NCI-H1105 treated with DMSO at 0.1 percent for 48 hours (cell line): ENCODE data around the gene VWF.
"Not testable (repeated sequence)": the region's sequence is repeated elsewhere in the genome, so short reads cannot be mapped to it uniquely, and the experiment has no call there.

ENCODE experiments used
- DNase-seq: peaks from one replicate; lab custom pipeline; 2025; lab: John Stamatoyannopoulos, UW

The VWF gene

GRCh38 chr12:6124411-6125309 lies at the start of gene VWF:
TSS of gene VWF (minus strand) at chr12:6124670. CDS start at chr12:6123196, 1,474 bp downstream.
- DNase-seq: peak; percentile 13

DNA sequence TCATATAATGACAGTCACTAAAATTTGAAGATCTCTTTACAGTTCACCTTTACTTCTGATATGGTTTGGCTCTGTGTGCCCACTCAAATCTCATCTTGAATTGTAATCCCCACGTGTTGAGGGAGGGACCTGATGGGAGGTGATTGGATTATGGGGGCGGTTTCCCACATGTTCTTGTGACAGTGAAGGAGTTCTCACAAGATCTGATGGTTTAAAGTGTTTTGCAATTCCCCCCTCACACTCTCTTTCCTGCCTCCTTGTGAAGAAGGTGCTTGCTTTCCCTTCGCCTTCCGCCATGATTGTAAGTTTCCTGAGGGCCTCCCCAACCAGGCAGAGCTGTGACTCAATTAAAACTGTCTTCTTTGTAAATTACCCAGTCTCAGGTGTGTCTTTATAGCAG lies 48.4 kb upstream of the VWF start:
- DNase-seq: no peak

- no peak for DNase-seq
Measured at GRCh38 chr12:6172086-6172485, 47.6 kb upstream of the VWF start.

DNA sequence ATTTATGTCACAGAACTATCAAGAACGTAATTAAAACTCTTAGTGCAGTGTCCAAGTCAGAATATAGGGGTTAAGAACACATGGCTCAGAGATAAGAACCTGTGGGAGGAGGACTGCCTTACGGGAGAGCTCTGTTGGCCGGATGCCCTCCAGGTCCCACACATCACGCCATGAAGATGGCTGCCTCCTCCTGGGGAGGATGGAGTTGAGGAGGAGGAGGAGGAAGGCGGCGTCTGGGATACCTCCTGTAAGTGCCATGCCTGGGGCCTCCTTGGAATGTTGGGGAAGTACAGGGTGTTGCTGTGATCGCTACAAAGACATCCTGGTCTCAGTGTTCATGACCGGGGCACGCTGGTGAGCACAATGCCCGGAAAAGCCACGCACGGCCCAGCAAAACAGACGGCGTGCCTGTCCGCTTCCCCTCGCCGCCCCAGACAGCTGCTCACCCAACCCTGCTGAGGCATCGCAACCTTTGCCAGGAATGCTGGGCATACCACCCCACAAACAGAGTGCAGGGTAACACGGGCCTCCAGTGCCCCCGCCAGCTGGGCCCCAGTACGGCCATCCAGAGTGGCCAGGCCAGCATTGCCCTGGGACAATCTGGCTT lies 47.0 kb upstream of the VWF start:
- DNase-seq: no peak

DNA sequence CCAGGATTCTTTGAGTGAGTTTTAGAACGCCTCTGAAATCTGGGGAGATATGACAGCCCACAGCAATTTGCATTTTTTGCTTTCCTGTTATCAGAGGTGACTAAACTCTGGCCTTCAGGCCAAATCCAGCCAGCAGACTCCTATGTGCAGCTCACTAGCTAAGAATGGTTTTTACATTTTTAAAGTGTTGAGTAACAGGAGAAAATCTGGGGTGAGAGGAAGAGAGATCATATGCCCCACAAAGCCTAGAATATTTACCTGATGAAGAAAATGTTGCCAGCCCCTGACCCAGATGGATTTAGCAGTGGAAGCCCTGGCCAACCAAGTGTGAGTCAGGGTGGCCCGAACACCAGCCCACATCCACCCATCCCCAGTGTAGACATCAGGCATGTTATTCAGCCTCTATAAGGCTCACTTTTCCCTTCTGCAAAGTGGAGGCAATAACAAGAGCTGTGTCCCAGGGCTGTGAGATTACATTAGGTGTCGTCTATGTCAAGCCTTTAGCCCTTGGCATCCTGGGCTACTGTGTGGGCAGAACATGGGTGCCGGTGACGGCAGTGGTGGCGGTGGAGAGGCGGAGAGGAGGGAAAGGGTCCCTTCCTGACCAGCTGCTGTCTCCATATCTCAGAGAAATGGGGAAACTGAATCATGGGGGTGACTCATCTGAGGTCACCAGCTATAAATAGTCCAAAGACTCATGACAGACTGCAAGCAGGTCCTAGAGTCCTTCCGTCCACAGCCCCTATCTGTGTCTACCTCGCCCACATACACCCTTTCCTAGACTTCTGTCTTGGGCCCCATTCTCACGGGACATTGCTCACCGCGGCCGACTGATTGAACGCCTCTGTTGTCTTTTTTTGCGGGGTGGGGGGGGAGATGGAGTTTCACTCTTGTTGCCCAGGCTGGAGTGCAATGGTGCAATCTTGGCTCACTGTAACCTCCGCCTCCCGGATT lies 43.1 kb upstream of the VWF start:
- DNase-seq: no peak

DNA sequence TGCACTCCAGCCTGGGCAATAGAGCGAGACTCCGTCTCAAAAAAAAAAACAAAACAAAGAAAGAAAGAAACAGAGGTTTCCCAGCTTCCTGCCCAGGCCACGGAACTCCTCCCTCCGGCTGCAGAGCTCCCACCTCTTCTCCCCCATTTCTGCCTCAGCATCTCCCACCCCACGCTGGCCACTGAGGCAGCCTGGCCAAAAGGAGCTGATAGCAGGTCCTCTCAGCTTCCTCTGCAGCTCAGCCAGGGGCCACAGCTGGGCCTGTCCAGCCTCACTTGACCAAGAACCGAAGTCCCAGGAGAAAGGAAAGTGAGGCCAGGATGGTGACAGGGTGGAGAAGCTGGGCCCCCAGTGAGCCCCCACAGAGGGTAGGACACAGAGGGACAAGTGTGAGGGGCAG lies 42.3 kb upstream of the VWF start:
- no peak for DNase-seq

DNA sequence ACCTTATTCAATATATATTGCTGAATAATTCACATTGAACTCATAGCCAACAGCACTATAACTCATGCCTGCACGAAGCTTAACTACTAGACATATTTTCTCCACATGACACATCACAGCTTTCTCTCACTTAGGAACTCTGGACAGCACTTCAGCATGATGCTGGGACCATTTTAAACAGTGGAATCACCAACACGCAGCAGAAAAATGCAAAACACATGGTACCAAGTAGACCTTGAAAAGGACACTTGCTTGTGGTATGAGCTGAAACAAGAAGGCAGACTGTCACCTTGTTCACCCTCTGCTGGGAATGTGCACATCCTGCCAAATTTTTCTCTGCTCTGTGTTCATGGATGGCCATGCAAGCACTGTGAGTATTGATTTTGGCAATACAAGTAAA lies 40.9 kb upstream of the VWF start:
- DNase-seq: no peak

- DNase-seq: no peak
Measured at GRCh38 chr12:6163416-6164060, 39.1 kb upstream of the VWF start.

DNA sequence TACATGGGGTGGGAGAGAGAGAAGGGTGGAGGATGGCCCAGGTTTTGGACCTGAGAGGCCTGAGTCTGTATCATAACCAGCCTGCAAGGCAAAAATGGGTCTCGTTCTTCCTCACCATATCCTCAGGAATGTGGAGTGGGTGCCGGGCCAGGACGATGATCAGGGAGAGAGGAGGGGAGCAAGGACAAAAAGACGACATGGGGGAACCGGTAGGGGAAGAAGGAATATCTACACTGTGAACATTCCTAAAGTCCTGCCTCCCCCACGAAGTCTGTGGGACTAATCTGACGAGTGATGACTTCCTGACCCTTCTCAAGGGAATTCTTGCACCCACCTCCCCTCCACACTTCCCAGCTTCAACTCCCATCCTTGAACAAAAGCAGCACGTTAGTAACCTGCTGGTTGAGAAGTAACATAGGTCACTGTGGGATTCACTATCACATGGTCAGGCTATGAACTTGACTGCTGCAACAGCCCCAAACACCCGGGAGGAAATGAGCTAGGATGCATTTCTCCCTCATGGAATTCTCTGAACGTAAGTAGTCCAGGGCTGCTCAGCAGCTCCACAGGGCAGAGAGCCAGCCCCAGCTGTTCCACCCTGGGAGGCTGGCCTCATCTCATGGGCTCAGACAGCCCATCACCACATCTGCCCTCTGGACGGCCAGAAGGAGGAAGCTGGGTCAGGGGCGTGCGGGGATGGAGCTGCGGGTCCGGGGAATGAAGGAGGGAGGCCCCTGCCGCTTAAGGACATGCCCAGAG lies 36.8 kb upstream of the VWF start:
- no peak for DNase-seq

DNA sequence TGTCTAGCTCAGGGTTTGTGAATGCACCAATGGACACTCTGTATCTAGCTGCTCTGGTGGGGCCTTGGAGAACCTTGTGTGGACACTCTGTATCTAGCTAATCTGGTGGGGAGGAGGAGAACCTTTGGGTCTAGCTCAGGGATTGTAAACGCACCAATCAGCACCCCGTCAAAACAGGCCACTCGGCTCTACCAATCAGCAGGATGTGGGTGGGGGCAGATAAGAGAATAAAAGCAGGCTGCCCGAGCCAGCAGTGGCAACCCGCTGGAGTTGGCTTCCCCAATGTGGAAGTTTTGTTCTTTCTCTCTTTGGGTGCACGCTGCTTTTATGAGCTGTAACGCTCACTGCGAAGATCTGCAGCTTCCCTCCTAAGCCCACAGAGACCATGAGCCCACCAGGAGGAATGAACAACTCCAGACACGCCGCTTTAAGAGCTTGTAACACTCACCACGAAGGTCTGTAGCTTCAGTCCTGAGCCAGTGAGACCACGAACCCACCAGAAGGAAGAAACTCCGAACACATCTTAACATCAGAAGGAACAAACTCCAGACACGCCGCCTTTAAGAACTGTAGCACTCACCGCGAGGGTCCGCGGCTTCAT lies 35.7 kb upstream of the VWF start:
- not testable (repeated sequence) for DNase-seq

GRCh38 chr12:6159166-6160011 lies 34.9 kb upstream of the VWF start:
- DNase-seq: not testable (repeated sequence)

DNA sequence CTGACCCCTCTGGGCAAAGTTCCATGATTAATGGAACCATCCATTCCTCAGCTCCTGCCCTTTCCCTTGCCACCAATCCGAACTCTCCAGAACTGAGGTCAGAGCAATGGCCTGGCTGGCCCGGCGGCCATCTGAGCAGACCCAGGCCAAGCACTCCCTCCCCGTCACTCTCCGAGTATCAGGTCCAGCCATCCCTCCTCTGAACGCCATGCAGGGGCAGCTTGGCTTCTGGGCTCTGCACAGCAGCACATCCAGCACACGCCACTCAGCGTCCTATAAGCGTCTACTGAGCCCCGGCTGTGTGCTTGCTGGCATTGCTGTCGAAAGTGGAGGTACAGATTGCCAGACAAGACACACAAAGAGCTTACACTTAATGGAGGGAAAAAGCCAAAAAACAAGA lies 34.3 kb upstream of the VWF start:
- DNase-seq: no peak

DNA sequence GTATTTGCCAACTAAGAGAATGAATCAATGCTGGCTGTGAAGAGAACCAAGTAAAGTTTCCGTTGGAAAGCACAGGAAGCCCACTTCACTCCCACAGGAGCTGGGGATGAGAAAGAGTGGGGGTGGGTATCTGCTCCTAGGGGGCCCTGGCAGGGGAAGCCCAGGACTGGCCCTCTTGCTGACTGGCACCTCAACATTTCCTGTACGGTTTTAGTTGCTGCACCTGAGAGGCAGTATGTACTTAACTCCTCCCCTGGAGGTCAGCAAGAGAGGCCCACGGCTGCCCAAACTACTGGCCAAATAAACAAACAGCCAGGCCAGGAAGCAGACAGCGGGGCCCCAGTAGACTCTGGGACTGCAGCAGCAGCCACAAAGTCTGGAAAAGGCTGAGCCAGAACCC lies 33.8 kb upstream of the VWF start:
- no peak for DNase-seq

GRCh38 chr12:6157482-6157881 lies 33.0 kb upstream of the VWF start:
- DNase-seq: no peak

DNA sequence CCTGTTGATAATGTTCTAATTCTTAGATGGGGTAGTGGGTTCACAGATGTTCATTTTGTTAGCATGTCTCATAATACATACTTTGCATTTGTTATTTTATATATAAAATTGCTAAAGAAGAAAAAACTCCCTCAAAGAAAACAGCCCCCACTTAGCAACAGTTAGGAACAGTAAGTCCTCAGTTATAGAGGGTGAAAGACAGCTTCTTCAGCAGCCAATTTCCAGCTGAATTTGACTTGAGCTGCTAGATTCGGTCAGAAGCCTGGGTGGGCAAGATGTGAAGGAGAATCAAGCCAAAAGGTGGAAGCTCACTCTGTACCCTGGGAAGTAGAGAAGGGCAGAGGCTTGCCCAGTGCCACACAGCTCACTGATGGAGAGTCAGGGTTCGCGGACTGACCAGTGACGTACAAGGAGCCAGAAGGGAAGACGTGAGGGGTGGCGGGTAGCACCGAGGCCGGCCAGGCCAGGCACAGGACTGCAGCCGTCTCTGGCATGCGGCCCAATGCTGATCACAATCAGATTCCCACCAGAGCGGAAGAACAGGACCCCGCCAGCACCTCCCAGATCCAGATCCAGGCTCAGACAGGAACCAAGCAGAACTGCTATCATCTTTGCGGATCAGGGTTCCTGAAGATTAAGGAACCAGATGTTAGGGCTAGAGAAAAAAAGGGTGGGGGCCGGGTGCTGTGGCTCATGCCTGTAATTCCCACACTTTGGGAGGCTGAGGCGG lies 30.4 kb upstream of the VWF start:
- DNase-seq: no peak

GRCh38 chr12:6148722-6149121 lies 24.3 kb upstream of the VWF start:
- DNase-seq: not testable (repeated sequence)

DNA sequence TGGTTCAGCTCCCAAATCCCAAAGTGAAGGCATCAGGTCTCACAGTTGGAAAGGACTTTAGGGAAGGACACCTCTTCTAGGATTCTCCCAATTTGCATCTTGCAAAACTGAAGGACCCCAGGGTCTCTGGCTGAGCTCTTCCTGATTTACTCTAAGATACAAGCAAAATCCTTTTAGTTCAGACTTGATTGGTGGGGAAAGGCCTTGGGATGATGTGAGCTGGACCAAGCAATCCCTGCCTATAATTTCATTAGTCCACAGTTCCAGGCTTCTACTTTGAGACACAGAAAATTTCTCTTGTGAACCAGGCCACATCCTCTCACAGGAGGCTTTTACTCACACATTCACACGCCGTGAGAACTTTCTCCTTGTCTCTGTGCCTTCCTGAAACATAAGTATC lies 23.6 kb upstream of the VWF start:
- no peak for DNase-seq

GRCh38 chr12:6146951-6147350 lies 22.5 kb upstream of the VWF start:
- no peak for DNase-seq

GRCh38 chr12:6146509-6146908 lies 22.0 kb upstream of the VWF start:
- no peak for DNase-seq
